Fibroblast of skin of abdomen (primary cell): ENCODE measurements around the gene G0S2.
A peak's percentile ranks its signal among the peaks of the same experiment; 100 is the strongest.
"Not testable (repeated sequence)": the region's sequence is repeated elsewhere in the genome, so short reads cannot be mapped to it uniquely, and the experiment has no call there.

Experiments
- DNase-seq: peaks from one replicate; pipeline ENCODE4 v3.0.0-alpha.2; 2013

G0S2 gene

DNA sequence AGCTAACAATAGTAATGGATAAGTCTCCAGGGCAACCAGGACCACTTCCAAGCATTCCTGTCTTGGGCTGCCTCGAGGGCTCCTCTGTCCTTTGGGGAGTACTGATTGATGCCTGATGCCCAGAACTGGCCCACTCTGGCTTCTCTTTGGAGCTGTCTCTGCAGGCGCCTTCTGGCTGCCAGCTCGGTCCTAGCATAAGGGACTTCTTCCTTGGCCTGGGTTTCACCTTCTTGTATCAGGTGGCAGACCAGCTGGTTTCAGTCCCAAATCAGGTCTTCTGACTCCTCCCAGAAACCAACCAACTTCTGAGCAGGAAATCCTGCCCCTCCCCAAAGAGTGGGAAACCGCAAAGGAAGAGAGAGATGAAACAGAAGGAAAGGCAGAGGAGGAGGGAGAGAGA is 10.6 kb downstream of the G0S2 start:
- DNase-seq, result no peak

DNA sequence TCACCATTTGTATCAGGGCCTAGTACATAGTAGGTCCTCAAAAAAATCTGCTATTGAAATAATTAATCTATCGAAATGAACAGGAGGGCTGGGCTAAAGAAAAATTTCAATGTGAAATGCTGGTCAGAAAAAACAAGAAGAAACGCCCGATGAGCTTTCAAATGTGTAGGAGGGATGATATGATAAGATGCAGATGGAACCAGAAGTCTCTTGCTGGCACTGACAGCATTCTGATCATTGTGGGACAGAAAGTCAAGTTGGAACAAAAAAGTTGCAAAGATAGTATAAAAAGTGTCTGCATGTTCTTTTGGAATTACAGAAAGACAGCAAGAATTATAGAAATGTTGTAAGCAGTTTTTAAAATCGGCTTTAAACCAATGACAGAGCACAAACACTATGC is 11.1 kb downstream of the G0S2 start:
- DNase-seq, result no peak

DNA sequence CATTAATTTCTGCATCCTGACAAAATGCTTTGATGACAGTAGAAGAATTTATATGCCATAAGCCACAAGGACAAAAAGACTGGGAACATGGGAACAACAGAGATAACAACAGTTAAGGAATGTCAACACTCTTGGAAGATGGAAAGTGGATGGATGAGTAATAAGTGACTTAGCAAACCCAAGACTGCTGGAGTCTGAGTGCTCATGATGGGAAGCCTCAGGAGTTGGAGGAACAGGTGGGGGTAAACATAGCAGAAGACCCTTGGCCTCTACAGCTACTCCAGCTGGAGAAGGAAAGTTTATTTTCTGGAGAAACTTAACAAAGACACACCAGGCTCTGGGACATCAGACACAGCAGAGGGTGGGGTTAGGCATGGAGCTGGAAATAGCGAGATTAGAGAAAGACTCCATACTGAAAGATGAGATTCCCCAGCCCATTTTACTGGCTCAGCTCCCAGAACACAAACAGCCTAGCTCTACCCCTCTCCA is 13.6 kb downstream of the G0S2 start:
- DNase-seq, result peak; percentile 61

DNA sequence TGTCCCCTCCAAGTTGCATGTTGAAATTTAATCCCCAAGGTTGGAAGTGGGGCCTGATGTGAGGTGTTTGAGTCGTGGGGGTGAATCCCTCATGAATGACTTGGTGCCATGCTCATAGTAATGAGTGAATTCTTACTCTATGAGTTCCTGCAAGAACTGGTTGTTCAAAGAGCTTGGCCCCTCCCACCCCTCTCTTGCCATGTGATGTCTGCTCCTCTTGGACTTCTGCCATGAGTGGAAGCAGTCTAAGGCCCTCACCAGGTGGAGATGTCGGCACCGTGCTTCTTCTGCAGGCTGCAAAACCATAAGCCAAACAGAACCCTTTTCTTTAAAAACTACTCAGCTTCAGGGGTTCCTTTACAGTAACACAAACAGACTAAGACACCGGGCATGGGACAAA is 14.3 kb downstream of the G0S2 start:
- peak; percentile 22 for DNase-seq

DNA sequence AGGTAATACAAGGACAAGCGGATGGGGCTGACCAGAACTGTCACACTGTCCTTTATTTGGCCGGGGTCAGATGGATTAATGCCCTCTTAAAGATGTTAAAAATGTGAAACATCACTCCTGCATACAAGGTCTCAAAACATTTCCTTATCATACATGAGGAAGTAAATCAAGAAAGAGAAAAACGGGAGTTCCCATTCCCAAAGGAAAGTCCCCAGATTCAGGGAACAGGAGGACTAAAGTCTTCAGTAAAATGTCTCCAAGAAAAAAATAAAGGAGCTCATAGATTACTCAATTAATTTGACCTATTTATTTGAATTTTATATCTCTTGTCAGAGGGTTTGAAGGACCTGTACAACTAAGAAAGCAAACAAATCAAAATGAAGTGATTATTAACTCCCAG is 16.0 kb downstream of the G0S2 start:
- DNase-seq, result no peak

DNA sequence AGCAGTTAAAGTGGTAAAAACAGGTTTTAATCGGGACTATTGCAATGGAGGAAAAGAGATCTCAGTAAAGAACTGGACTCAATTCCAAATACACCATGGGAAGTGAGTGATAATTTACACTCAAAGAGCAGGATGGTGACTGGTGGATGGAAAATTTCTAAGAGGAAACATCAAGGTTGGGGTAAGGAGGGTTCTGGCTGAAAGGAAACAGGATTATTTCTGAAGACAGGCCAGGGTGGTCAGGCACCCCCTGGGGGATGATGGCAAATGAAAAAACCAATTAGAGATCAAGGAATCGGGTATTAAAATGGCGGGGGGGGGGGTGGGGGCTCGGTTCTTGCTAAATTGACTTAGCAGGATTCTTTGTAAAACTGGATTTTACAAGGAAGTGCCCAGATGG is 17.1 kb downstream of the G0S2 start:
- DNase-seq, result no peak

DNA sequence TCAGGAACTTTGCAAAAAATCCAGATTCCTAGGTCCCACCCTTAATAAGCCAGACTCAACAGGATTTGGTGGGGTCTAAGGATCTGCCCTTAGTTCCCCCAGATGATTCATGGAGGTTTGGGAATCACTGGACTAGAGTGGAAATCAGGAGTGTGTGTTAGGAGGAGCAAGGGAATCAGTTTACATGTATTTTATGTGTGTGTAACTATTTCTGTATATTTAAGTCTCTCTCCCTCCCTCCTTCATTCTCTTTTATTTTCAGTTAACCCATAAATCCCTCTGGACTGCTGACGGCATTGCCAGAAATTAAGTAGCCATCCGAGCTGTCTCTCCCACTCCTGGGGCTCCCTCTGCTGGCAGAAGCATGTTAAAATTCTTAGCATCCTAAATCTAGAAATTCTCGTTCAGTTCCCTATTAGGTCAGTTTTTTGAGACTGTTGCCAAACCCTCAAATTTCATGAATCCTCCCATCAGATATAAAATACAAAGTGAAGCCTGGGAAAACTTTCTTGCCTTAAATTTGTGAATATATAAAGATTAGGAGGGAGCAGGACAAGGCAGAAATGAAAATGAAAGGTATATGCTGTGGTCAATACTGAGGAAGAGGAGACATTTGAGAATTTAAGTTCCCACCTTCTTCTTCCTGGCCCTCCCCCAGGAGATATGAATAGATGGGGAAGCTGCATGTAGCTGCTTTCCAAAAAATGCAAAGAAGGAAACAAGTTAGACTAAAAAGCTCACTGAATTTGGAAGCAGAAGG is 17.7 kb downstream of the G0S2 start:
- DNase-seq, result peak; percentile 77

DNA sequence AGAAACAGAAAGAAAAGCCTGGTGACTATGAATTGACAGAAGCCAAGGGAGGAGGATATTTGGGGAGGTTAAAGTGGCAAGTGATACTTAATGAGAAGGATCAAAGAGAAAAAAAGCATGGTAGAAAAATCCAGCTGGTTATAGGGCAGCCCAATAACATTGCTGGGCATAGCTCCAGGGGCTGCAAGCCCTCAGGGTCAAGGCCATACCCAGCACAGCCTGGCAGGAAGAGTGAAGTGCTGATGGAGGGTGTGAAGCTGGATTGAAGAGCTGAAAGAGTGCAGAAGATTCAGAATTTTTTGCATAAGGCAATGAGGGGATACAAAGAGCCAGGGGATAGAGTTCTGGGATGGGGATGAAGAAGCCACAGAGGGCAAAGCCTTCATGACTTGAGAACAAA is 21.5 kb downstream of the G0S2 start:
- DNase-seq, result no peak

DNA sequence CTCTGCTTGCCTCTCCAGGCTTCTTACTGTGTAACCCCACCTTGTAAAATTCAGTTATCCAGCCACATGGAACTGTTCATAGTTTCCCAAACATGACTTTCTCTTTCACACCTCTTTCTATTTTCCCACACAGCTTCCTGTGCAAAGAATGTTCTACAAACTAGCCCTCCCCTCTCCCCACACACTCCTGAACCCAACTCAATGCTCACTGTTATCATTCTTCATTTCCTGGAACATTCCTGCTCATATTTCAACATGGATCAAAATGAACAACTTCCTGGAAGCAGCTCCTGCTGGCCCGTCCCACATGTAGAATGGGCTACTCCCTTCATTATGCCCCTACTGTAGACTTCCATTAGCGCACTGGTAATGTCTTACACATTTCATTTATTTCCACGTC is 21.9 kb downstream of the G0S2 start:
- no peak for DNase-seq

DNA sequence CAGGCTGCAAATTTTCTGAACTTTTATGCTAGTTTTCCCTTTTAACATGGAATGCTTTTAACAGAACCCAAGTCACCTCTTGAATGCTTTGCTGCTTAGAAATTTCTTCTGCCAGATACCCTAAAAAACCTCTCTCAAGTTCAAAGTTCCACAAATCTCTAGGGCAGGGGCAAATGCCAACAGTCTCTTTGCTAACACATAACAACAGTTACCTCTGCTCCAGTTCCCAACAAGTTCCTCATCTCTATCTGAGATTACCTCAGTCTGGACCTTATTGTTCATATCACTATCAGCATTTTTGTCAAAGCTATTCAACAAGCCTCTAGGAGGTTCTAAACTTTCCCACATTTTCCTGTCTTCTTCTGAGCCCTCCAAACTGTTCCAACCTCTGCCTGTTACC is 25.5 kb downstream of the G0S2 start:
- not testable (repeated sequence) for DNase-seq

DNA sequence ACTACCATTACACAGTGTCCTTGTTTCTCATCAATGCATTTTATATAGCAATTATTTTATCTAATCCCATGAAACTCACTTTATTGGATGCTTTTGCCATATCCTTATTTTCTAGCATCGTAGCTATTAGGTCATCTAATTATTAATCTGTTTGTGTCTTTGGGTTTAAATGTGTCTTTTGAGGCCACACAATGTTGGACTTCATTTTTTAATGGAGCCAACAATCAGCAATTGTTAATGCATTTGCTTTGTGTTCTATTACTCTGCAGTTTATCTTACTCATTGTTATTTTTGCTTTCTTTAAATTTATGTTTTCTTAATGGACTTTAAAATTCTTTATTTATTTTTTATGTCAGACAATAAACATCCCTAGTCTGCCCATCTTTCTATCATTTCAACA is 27.6 kb downstream of the G0S2 start:
- DNase-seq, result no peak

DNA sequence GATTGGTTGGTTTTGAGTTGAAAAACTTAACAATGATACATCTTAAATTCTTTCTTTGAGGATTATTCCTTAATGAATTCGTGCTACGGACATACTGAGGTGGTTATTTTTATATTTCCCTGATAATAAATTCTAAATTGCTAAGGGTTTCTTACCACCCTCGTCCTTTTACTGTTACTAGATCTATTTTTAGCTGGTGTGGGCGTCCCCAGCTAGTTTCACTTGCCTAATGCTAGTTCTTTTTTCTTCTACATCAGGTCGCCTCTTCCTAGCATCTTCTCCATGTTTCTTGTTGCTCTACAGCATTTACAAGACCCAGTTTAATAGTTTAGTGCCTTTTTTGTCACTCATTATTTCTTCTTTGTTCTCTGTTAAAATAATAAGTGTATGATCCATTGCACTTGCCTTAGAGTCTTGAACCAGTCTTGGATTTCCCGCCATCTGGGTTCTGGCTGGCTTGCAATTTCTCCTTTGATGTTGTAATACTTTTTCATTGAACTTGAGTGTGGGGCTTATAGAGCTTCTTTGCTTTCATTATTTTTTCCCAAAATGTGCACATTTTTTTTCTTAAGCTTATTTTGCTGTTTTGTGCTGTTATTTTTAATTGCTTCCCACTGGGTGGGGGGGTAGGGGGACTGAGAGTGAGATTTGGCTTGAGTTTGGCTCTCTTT is 28.8 kb downstream of the G0S2 start:
- no peak for DNase-seq

DNA sequence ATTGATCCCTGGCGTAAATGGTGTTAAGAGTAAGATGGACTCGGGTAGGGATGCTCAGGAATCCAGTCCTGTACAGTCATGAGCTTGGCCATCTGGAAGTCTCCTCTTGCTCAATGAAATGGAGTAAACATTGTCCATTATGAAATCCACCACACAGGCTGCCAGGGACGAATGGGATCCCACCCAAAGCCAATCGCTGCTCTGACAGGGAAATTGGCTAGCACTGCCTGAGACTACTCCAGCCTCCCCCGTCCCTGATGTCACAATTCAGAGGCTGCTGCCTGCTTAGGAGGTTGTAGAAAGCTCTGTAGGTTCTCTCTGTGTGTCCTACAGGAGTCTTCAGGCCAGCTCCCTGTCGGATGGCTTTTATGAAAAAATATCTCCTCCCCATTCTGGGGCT is 29.4 kb downstream of the G0S2 start, which contains the start of gene HSD11B1:
Gene HSD11B1, plus strand, starts transcription at position 263 of the 400 bp plus-strand sequence. Its CDS starts 97 bp downstream, at position 360.
- DNase-seq, result peak; percentile 45

DNA sequence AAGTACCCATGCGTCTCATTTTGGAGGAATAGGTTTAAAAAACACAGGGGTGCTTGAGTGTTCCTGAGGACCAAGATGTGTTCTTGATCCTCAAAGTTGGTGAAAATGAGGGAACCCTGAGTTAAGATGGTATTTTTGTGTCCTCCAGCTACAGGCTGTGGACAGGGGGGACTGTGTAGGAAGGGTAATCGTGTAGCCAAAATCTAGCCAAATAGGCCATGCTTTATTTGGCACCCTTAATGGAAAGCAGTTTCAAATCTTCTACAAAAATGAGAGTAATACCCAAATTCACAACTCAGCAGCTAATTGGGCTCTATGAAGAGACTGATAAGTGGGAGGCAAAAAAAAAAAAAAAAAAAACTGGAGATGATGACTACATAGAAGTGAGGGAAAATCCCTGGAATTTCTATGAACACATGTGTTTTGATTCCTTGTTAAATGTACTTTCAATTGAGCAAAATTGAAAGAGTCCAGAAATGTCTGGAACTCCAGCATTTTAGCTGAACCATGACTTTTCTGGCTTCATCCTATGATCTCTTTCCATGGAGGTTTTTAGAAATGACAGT is 29.9 kb downstream of the G0S2 start:
- no peak for DNase-seq

DNA sequence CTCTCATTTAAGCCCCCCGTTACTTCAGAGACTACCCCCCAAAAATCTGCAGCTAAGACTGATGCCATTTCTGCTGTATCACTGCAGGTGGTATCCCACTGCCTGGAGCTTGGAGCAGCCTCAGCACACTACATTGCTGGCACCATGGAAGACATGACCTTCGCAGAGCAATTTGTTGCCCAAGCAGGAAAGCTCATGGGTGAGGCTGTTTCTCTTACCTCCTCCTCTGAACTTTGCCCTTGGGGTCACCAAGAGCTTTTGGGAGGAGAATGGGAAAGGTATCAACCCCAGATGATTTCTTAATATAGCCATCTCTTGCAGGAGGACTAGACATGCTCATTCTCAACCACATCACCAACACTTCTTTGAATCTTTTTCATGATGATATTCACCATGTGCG is 31.4 kb downstream of the G0S2 start:
- DNase-seq, result no peak

DNA sequence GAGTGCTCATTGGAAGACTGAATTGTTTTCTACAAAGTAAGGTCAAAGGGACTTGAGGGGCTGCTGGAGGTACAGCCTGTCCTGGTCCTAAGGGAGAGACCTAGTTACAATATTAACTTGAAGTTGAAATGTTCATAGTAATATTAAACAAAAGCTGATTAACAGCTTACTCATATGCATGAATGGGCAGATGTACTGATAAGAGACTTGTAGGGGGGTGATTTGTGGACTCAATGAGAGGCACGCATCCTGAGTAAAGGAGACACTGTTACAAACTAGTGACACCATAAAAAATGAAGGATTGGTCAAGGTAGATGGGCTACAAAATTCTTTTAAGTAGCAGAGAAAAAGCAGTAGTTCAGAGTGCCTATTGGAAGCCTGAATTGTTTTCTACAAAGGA is 32.1 kb downstream of the G0S2 start:
- DNase-seq, result no peak

DNA sequence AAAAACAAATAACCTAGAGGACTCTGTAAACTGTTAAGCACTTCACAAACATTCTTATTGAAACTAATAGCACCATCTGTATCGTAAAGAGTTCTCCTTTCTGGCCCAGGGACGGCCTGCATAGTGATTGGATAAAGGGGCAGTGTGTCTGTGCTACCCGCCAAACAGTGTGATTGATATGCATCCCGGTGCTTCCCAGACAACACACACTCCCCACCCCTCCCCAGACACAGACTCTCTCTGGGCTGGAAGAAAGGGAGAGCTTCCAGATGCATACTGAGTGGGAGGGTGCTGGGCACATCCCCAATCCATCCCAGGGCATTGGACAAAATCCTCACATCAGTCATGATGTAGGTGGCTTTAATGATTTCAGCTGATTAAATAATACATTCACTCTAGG is 33.1 kb downstream of the G0S2 start:
- DNase-seq, result no peak

DNA sequence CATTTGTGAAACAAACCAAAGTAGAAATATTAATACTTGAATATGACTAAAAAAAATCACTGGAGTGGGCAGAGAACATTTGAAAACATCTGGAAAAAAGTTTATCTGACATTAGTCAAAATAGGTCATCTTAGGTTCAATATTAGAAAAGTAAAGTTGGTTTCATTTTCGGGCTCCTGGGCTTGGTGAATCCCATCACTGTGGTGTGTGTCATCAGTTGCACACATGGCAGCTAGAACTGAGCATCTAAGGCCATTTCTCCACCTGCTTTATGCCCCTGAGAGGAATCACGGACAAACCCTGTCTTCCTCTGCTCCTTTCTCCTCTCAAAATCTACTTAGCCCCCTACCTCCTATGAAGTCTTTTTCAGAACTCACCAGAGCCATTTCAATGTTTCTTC is 34.9 kb downstream of the G0S2 start:
- DNase-seq, result no peak

DNA sequence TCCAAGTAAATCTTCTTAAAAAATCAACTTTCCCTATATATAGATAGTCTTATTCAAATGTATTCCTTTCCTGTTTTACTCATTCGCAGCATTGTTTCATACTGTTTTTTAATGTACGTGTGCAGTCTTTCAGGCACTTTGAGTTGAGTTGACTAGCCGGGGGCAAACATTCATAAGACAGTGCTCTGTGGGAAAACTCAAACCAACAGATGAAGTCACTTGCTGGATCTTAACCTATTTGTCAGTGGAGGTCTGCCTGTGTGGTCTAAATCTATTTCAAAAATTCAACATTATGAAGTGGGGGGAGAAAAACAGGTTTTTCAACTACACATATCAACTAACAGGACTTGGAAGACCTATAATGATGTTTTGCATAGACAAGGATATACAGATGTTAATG is 35.6 kb downstream of the G0S2 start:
- DNase-seq, result no peak

DNA sequence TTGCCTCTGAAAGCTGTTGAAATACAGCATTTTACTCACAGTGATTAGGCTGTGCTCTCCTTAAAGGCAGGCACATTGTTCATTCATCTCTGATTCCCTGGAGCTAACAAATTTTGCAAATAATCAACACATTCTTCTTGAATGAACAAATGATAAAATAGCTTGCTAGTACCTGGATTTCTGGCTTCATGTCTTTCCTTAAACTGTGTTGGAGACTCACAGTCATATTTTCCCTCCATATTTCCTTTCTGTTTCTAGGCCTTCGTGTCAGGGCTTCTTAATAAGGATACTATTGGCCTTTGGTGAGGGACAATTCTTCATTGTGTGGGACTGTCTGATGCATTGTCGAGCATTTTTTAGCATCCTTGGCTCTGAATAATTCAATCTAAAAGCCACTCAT is 39.1 kb downstream of the G0S2 start:
- no peak for DNase-seq

DNA sequence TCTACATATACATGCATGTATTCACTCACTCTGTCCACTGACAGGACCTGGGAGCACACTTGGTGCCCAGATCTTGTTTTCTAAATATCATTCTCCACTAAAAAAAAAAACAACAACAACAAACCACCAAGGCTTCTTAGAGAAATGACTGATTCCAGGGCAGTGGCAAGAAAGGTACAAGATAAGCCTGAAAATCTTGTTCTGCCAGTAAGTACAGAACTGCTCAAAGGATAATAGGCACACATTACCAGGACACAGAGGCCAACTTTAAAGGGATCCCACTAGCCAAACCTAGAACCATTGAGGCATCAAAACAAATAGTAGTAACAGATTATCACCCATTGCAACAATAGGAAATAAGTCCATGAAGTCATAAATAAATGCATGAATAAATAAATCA is 40.1 kb downstream of the G0S2 start:
- no peak for DNase-seq

DNA sequence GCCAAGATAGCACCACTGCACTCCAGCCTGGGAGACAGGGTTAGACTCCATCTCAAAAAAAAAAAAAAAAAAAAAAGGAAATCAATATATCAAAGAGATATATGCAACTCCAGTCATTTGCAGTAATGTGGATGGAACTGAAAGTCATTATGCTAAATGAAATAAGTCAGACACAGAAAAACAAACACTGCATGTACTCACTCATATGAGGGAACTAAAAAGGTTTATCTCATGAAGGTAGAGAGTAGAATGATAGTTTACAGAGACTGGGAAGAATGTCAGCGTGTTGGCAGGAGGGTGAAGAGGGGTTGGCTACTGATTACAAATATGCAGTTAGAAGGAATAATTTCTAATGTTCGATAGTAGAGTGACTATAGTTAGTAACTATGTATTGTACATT is 42.6 kb downstream of the G0S2 start:
- DNase-seq, result no peak

DNA sequence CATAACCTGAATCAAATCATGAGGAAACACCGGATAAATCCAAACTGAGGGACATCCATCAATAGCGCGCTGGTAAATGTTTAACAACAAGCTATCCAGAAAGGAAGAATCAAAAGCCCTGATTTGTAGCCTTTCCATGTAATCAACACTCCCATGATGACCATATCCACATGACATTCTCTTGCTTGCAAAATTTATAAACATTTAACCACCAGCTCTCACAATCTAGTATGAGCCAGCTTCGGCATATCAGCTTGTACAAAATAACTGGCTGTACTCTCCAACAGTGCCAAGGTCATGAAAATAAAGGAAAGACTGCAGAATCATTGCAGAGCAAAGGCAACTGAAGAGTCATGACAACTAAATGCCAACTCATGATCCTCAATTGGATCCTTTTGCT is 45.1 kb downstream of the G0S2 start:
- no peak for DNase-seq

DNA sequence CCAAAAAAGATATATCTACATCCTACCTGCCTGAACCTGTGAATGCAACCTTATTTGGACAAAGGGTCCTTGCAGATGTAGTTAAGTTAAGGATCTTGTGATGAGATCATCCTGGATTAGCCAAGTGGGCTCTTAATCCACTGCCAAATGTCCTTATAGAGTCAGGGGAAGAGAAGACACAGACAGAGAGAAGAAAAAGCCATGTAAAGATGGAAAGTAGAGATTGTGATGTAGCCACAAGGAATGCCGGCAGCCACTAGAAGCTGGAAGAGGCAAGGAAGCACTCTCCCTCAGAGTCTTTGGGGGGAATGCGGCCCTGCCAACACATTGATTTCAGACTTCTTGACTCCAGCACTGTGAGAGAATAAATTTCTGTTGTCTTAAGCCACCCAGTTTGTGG is 45.6 kb downstream of the G0S2 start:
- no peak for DNase-seq
